Stimulated activated naive B cell treated with anti-CD40 and anti-IgM and Interleukin-4, amounts not matched to agents 10 μg/mL and 1 μg/mL and 100 μg/mL, for 72 hours (primary cell): ENCODE measurements around the gene SSH2.

Experiments
- ATAC-seq, 2 donors: fragments of 150-1000 bp; cut with Tn5 transposase; replicated peaks; 2 replicates each; pipeline ENCODE4 v1.10.0; 2021; ENCODE audit warnings: moderate library complexity in 1 of 2
- DNase-seq: peaks from one replicate; pipeline ENCODE4 v3.0.0; 2021
- H3K27ac Mint-ChIP-seq: one replicate; pipeline ENCODE4 v1.8.0; 2022; ENCODE audit warnings: mild to moderate bottlenecking, mixed read lengths
- H3K27me3 Mint-ChIP-seq, 2 donors: one replicate each; pipeline ENCODE4 v1.8.0; 2022; ENCODE audit warnings: mixed read lengths in 2 of 2
- H3K36me3 Mint-ChIP-seq, 2 donors: one replicate each; pipeline ENCODE4 v1.8.0; 2022; ENCODE audit warnings: mixed read lengths in 2 of 2, mild to moderate bottlenecking in 1 of 2
- H3K4me1 Mint-ChIP-seq, 2 donors: one replicate each; pipeline ENCODE4 v1.8.0; 2022; ENCODE audit warnings: mixed read lengths in 2 of 2, mild to moderate bottlenecking in 1 of 2
- H3K4me3 Mint-ChIP-seq, 2 donors: one replicate each; pipeline ENCODE4 v1.8.0; 2022; ENCODE audit warnings: mild to moderate bottlenecking in 2 of 2, mixed read lengths in 2 of 2, moderate library complexity in 1 of 2
- H3K9me3 Mint-ChIP-seq, 2 donors: one replicate each; pipeline ENCODE4 v1.8.0; 2022; ENCODE audit warnings: mixed read lengths in 2 of 2, mild to moderate bottlenecking in 1 of 2

Gene SSH2

DNA sequence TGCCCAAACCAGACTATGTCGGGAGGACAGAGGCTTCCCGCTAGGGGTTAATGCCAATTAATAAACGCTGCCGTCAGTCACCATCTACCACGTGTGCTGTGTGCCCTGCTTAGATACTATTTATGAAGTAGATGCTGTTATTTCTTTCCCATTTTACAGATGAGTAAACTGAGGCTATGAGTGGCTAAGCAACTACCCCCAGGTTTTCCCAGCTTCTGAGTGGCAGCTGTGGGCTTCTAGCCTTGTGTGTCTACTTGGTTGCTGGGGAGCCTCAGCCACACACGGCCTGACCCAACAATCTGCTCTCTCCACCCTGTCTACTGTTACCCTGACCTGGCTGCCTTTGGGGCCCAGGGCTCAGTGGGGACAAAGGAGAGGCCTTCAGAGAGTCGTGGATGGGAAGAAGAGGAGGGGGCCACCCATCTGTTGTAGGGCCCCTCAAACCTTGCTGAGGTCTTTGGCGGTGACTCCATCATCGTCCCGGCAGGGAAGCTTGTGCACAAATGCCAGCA, 347.7 kb downstream of the SSH2 start:
- no peak for DNase-seq
- Mint-ChIP-seq H3K27me3 (no peaks in the 10 kb centered on the region), H3K36me3 (peaks cover 45 to 52% of the 10 kb centered on the region in 2 donors), H3K9me3 (peaks cover 2 to 4% of the 10 kb centered on the region in 2 donors), H3K27ac (peak overlapping the region; percentile 9), H3K4me1 (peaks cover 35 to 50% of the 10 kb centered on the region in 2 donors), H3K4me3 (no peak overlapping the region)
- ATAC-seq, result no peak

DNA sequence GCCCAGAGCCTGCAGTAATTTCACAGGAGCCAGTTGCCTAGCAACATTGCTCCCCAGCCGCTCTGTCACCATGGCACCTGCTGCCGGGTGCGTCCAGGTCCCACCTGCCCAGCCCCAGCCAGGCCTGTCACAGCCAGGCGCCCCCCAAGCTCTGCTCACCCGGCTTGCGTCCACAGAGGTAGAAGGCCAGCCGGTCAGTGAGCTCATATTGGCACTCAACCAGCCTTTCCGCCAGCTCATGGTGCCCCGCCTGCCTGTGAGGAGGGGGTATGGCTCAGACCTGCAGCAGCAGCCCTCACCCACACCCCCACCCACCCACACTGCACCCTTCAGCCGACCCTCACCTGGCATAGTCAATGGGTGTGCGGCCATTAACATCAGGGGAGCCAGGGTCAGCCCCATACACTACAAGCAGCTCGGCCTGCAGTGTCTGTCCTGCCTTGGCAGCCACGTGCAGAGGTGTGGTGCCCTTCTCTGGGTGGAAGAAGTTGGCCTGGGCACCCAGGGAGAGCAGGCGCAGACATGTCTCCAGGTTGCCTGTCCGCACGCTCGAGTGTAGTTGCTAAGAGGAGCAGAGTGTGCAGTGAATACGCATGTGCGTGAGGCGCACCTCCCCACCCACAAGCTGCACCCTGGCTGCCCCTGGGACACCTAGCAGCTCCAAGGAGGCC, 348.3 kb downstream of the SSH2 start:
- peaks cover 33 to 44% of the 10 kb centered on the region in 2 donors for H3K4me1 Mint-ChIP-seq
- H3K27ac Mint-ChIP-seq, result no peak overlapping the region

DNA sequence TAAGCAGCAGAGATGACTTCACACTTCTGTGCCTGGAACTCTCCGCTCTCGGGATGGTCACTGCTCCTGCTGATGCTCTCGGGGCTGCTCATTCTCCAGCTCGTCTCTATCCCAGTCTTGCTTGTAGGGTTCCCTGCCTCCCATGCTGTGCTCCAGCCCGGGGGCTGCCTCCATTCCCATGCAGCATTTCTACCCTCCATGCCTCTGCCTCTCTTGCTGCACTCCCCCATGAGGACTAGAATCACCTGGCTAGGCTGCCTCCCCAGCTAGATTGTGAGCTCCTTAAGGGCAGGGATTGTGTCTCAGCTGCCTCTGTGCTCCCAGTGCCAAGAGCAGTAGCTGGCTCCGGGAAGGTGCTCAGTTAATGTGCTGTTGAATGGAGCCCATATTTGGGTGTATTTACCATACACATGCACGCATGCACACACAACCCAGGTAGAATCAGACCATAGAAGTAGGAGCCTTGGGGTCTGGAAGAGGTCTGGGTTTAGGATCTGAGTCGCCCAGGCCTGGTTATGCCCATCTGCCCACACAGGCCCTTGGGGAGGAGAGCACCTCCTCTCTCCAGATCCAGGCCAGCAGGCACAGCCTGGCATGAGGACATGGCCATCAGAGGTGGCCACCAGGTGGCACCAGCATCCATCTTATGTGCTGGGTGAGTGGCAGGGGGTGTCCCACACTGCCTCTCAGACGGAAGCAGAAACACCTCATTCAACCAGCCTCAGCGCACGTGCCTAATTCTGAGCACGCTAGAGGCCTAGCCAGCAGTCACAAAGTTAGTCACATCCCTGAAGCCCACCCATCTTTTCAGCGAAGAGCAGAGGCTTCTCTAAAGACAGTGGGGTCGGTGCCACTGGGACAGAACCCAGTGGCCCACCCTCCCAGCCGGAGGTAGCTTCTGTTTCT, 349.9 kb downstream of the SSH2 start:
- H3K4me3 Mint-ChIP-seq, result no peak overlapping the region
- H3K36me3 Mint-ChIP-seq, result peaks cover 51 to 61% of the 10 kb centered on the region in 2 donors
- H3K9me3 Mint-ChIP-seq, result peaks cover 2 to 4% of the 10 kb centered on the region in 2 donors
- H3K27me3 Mint-ChIP-seq, result no peaks in the 10 kb centered on the region
- peaks cover 36 to 38% of the 10 kb centered on the region in 2 donors for H3K4me1 Mint-ChIP-seq
- DNase-seq (peak; percentile 84), ATAC-seq (peak; percentile 97 to 99)
- H3K27ac Mint-ChIP-seq, result peak overlapping the region; percentile 84

More for the DNA sequence above, 348.3 kb downstream of the SSH2 start:
- H3K4me3 Mint-ChIP-seq, result no peak overlapping the region
- ATAC-seq, result no peak
- DNase-seq, result no peak
- no peaks in the 10 kb centered on the region for H3K27me3 Mint-ChIP-seq
- H3K36me3 Mint-ChIP-seq, result peaks cover 45 to 52% of the 10 kb centered on the region in 2 donors
- H3K9me3 Mint-ChIP-seq, result peaks cover 2 to 4% of the 10 kb centered on the region in 2 donors

DNA sequence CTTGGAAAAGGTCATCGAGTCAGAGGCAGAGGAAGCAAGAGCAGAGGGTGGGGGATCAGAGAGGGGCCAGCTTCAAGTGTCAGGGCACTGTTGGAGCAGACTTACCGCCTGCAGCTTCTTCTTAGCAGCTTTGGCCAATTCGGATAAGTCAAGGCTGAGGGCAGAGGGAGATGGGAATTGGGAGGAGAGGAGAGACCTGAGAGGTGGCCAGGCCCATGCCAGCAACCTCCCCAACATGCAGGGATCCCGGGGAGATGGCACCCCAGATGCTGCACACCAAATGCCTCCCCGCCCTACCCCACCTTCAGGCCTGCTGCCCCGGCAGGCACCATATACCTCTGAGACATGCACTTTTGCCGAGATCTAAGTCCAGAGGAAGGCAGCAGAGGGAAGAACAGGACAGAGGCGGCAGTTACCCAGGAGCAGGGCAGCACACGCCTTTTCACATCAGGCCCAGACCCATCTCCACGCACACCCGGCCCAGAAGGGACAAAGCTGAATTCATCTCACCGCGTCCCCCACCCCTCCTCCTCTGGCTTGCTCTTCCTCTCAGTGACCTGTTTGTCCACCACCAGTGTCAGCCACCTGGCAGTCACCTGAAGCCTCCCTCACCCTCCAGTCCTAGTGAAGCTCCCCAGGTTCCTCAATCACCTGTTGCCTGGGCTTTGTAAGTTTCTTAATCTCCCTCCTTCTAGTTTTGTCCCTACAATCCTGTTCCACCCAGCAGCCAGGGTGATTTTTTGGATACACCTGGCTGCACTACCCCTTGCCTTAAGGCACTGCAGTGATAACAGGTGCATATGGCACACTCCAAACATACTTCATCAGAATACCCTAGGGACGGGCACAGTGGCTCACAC, 351.2 kb downstream of the SSH2 start:
- DNase-seq (no peak), ATAC-seq (no peak)
- H3K9me3 Mint-ChIP-seq, result peaks cover 2 to 4% of the 10 kb centered on the region in 2 donors
- H3K4me3 Mint-ChIP-seq, result no peak overlapping the region
- peaks cover 31 to 38% of the 10 kb centered on the region in 2 donors for H3K4me1 Mint-ChIP-seq
- no peak overlapping the region for H3K27ac Mint-ChIP-seq
- H3K36me3 Mint-ChIP-seq, result peaks cover 63 to 70% of the 10 kb centered on the region in 2 donors
- H3K27me3 Mint-ChIP-seq, result no peaks in the 10 kb centered on the region

DNA sequence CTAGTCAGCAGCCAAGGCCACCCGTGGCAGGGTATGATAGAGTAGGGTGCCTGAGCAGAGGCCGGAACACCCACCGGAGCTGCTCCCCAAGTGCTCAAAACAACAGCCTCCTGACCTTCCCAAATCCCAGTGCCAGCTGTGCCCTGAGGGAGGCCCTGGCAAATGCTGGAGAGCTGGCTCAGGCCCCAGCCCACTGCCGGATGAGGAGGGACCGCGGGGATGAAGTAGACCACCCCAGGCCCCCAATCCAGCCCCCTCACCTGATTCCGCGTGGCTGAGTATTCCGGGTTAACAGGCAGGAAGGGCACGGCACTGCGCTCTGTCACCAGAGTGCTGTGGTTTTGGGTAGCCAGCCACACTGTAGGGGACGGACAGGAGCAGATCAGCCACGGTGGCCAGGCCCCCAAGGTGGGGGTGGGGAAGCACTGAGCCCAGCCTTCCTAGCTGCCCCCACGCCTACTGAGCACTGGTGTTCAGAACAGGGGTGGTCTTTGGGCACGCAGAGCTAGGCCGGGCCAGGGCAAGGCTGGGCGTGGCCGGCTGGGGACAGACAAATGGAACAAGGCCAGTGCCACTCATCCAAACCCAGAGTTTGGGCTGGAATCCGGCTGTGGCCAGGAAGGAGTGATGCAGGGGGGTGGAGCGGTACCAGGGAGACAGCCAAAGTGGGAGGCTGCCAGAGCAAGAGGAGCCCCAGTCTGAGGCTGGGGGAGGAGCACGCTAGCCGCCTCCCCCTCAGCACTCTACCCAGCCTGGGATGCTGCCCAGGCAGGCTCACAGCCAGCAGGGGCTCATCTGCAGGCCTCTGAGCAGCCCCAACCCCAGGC, 352.4 kb downstream of the SSH2 start:
- no peak overlapping the region for H3K27ac Mint-ChIP-seq
- ATAC-seq (no peak), DNase-seq (no peak)
- H3K27me3 Mint-ChIP-seq, result no peaks in the 10 kb centered on the region
- peaks cover 29 to 44% of the 10 kb centered on the region in 2 donors for H3K4me1 Mint-ChIP-seq
- H3K9me3 Mint-ChIP-seq, result peaks cover 2 to 4% of the 10 kb centered on the region in 2 donors
- no peak overlapping the region for H3K4me3 Mint-ChIP-seq
- H3K36me3 Mint-ChIP-seq, result peaks cover 59 to 67% of the 10 kb centered on the region in 2 donors

DNA sequence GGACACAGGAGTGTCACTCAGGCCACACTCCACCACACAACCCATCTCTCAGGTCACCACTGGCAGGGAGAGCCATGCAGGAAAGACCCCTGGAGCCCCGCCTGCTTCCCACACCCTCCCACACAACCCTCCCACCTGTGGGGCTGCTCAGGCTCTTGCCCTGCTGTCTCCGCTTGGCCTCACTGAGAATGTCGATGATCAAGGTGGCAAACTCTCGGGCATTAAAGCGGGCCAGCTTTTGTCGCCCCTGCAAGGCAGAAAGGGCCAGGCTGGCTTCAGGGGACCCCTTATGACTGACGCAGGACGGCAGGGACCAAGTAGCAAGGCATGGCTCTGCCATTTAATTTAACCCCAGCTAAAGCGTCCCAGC, 353.0 kb downstream of the SSH2 start:
- ATAC-seq, result no peak
- DNase-seq, result no peak
- peaks cover 29 to 45% of the 10 kb centered on the region in 2 donors for H3K4me1 Mint-ChIP-seq
- H3K27ac Mint-ChIP-seq, result no peak overlapping the region
- H3K36me3 Mint-ChIP-seq, result peaks cover 53 to 62% of the 10 kb centered on the region in 2 donors
- no peaks in the 10 kb centered on the region for H3K27me3 Mint-ChIP-seq
- no peak overlapping the region for H3K4me3 Mint-ChIP-seq
- H3K9me3 Mint-ChIP-seq, result peaks cover 2 to 4% of the 10 kb centered on the region in 2 donors

DNA sequence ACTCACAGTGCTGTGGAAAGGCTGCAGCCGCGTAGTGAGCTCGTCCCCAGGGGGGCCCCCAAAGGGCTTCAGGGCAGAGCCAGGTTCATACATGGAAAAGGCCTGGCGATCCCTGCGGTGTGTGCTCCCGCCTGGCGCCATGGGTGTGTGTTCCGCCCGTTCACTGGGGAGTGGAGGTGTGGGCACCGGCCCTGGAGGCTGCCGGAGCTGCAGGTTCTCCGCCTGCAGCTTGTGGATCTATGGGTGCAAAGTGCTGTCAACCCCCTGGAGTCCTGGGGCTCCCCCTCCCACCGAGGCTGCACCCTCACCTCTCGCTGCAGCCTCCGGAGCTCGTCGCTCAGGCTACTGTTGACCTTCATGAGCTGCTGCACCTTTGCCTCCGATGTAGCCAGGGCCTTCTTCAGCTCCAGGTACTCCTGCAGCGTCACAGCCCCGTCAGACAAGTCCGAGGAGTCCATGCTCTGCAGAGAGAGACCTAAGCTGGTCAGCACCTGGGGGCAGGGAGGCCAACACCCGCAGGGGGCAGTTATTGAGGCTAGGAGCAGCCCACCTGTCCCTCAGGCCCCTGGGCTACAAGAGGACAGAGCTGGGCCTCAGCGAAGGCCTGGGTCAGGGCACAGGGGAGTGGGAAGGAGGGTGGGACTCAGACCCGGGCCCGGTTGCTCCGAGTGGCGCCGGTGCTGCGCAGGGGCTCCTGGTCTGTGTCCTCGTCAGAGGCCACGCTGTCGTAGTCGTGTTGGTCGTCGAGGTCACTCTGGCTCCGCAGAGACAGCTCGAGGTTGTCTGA, 353.6 kb downstream of the SSH2 start:
- H3K4me1 Mint-ChIP-seq, result peaks cover 29 to 49% of the 10 kb centered on the region in 2 donors
- no peak for DNase-seq
- H3K9me3 Mint-ChIP-seq, result peaks cover 2 to 4% of the 10 kb centered on the region in 2 donors
- peak overlapping the region; percentile 47 for H3K27ac Mint-ChIP-seq
- no peak for ATAC-seq
- H3K27me3 Mint-ChIP-seq, result no peaks in the 10 kb centered on the region
- peaks cover 49 to 62% of the 10 kb centered on the region in 2 donors for H3K36me3 Mint-ChIP-seq
- no peak overlapping the region for H3K4me3 Mint-ChIP-seq
